Breast epithelium (tissue), 4 donors: ENCODE measurements around the gene LSM14B. TPM values are rescaled to one million over a fixed set of nuclear protein-coding genes. Genes with fewer than 3 reads are reported as not detected.

Source experiments
- DNase-seq, 2 donors: peaks; one replicate each; pipeline ENCODE4 v3.0.0-alpha.2; 2019; ENCODE audit warnings: low spot score in 2 of 2
- H3K27ac ChIP-seq, 2 donors: fragments of 200-600 bp; sonication (generic) in 1 of 2; one replicate each; pipeline ENCODE4 v1.5.1; 2016 to 2019; ENCODE audit warnings: mild to moderate bottlenecking in 1 of 2
- H3K27me3 ChIP-seq, 2 donors: fragments of 200-600 bp; sonication (generic) in 1 of 2; one replicate each; pipeline versions ENCODE4 v1.5.1 to v1.6.0; 2017 to 2019; ENCODE audit warnings: control low read depth in 1 of 2, mild to moderate bottlenecking in 1 of 2
- H3K36me3 ChIP-seq: fragments of 200-600 bp; one replicate; pipeline ENCODE4 v1.5.1; 2019
- H3K4me1 ChIP-seq, 2 donors: fragments of 200-600 bp; sonication (generic); one replicate each; pipeline ENCODE4 v1.5.1; 2016 to 2019; ENCODE audit warnings: control low read depth in 1 of 2
- H3K4me3 ChIP-seq, 3 donors: fragments of 200-600 bp; sonication (generic); 1 replicate in 2 of 3; 2 replicates in 1 of 3; pipeline ENCODE4 v1.5.1; 2016 to 2019; ENCODE audit warnings: mild to moderate bottlenecking in 3 of 3, moderate library complexity in 2 of 3
- H3K9me3 ChIP-seq, 2 donors: fragments of 200-600 bp; sonication (generic) in 1 of 2; one replicate each; pipeline ENCODE4 v1.5.1; 2016 to 2019; ENCODE audit warnings: control low read depth in 1 of 2
- POLR2A ChIP-seq: fragments of 450-650 bp; IDR thresholded peaks from one replicate; pipeline ENCODE4 v1.6.1; 2016; ENCODE audit warnings: antibody characterized with exemption, mild to moderate bottlenecking, moderate library complexity
- POLR2AphosphoS5 ChIP-seq, 3 donors: sonication (generic); formaldehyde crosslinking; IDR thresholded peaks; one replicate each; pipeline ENCODE4 v1.6.1; 2017; ENCODE audit warnings: antibody characterized with exemption in 3 of 3
- intact Hi-C: fragments of 100-400 bp; cut with DNase I; formaldehyde crosslinking; loops from one replicate; pipeline ENCODE4 v1.15.1; 2023; ENCODE audit warnings: low total_unique reads
- total RNA-seq, 3 donors: library from RNA; depleted of rRNA; stranded (reverse); fragments of >200 nt; gene quantifications; one replicate each; pipeline ENCODE4 v1.1.0, GENCODE V29; 2016
- TF ChIP-seq, protein P1 (sequence below), 3 donors: fragments of 450-650 bp; IDR thresholded peaks; one replicate each; pipeline ENCODE4 v1.5.1; 2016 to 2017; ENCODE audit warnings: antibody characterized with exemption in 3 of 3, mild to moderate bottlenecking in 3 of 3, moderate library complexity in 3 of 3

LSM14B gene
- total RNA-seq, 3 donors from 2014 or later = 20.6 to 26.5 (median 25.6) TPM

- H3K27ac ChIP-seq = peak overlapping the region; percentile 96 to 100
- H3K4me3 ChIP-seq = peak overlapping the region; percentile 75 to 85 (median 82)
- no peaks in the 10 kb centered on the region for H3K27me3 ChIP-seq
- intact Hi-C loops = no loop called here
- no peaks in the 10 kb centered on the region for H3K9me3 ChIP-seq
- TF ChIP-seq POLR2A = no peak
- peak in 1 of 3 donors; percentile 37 for TF ChIP-seq POLR2AphosphoS5 (IDR thresholded peaks at IDR 0.05)
- TF ChIP-seq, protein P1, sequence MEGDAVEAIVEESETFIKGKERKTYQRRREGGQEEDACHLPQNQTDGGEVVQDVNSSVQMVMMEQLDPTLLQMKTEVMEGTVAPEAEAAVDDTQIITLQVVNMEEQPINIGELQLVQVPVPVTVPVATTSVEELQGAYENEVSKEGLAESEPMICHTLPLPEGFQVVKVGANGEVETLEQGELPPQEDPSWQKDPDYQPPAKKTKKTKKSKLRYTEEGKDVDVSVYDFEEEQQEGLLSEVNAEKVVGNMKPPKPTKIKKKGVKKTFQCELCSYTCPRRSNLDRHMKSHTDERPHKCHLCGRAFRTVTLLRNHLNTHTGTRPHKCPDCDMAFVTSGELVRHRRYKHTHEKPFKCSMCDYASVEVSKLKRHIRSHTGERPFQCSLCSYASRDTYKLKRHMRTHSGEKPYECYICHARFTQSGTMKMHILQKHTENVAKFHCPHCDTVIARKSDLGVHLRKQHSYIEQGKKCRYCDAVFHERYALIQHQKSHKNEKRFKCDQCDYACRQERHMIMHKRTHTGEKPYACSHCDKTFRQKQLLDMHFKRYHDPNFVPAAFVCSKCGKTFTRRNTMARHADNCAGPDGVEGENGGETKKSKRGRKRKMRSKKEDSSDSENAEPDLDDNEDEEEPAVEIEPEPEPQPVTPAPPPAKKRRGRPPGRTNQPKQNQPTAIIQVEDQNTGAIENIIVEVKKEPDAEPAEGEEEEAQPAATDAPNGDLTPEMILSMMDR (IDR thresholded peaks at IDR 0.05) = no peak
- DNase-seq = no peak
- H3K36me3 ChIP-seq = peaks cover 13% of the 10 kb centered on the region
- H3K4me1 ChIP-seq = peaks cover 0 to 15% of the 10 kb centered on the region in 2 donors
These were observed 19.3 kb downstream of the LSM14B start for GRCh38 chr20:62141397-62142251.

- no peaks in the 10 kb centered on the region for H3K9me3 ChIP-seq
- DNase-seq = no peak
- peaks cover 10% of the 10 kb centered on the region for H3K36me3 ChIP-seq
- H3K27ac ChIP-seq = peak overlapping the region; percentile 96 to 100
- intact Hi-C loops = no loop called here
- no peak for TF ChIP-seq POLR2A
- no peak for TF ChIP-seq POLR2AphosphoS5 (IDR thresholded peaks at IDR 0.05)
- TF ChIP-seq, protein P1 (IDR thresholded peaks at IDR 0.05) = no peak
- H3K4me1 ChIP-seq = peaks cover 0 to 15% of the 10 kb centered on the region in 2 donors
- no peaks in the 10 kb centered on the region for H3K27me3 ChIP-seq
- peak overlapping the region; percentile 75 to 85 (median 82) for H3K4me3 ChIP-seq
These were observed 20.2 kb downstream of the LSM14B start for GRCh38 chr20:62142252-62143080.

- peaks cover 0 to 15% of the 10 kb centered on the region in 2 donors for H3K4me1 ChIP-seq
- H3K27ac ChIP-seq = peak within 1 kb of the TSS; percentile 96 to 100
- peaks cover 4% of the 10 kb centered on the region for H3K36me3 ChIP-seq
- DNase-seq = peak; percentile 79 to 82
- H3K27me3 ChIP-seq = no peaks in the 10 kb centered on the region
- peak within 1 kb of the TSS; percentile 75 to 85 (median 82) for H3K4me3 ChIP-seq
- H3K9me3 ChIP-seq = no peaks in the 10 kb centered on the region
- TF ChIP-seq POLR2A (peak; percentile 31), POLR2AphosphoS5 (IDR thresholded peaks at IDR 0.05) (peak; percentile 65 to 82 (median 75))
- TF ChIP-seq, protein P1 (IDR thresholded peaks at IDR 0.05) = no peak
- intact Hi-C loops = no loop called here
These were observed 21.0 kb downstream of the LSM14B start, which contains the start of the genes PSMA7 and SS18L1 for GRCh38 chr20:62143081-62143956. Gene PSMA7 (minus strand): TSS chr20:62143394. CDS start chr20:62143303, 91 bp downstream. Gene SS18L1 (plus strand): TSS chr20:62143769. CDS start chr20:62143821, 52 bp downstream.

- H3K9me3 ChIP-seq = no peaks in the 10 kb centered on the region
- intact Hi-C loops = no loop called here
- H3K4me1 ChIP-seq = peaks cover 0 to 15% of the 10 kb centered on the region in 2 donors
- peak in 1 of 2 donors; percentile 65 for DNase-seq
- H3K36me3 ChIP-seq = no peaks in the 10 kb centered on the region
- peak overlapping the region; percentile 75 to 85 (median 82) for H3K4me3 ChIP-seq
- H3K27ac ChIP-seq = peak overlapping the region; percentile 96 to 100
- TF ChIP-seq POLR2AphosphoS5 (IDR thresholded peaks at IDR 0.05) (peak in 1 of 3 donors; percentile 38), POLR2A (no peak)
- TF ChIP-seq, protein P1 (IDR thresholded peaks at IDR 0.05) = no peak
- H3K27me3 ChIP-seq = no peaks in the 10 kb centered on the region
These were observed 21.9 kb downstream of the LSM14B start for GRCh38 chr20:62143957-62144825.
